Lower lobe of right lung (tissue), 2 donors: ENCODE data around the gene AMOTL2. TPM values are rescaled to one million over a fixed set of nuclear protein-coding genes. Genes with fewer than 3 reads are reported as not detected.
A peak's percentile ranks its signal among the peaks of the same experiment; 100 is the strongest.

Experiments used
- ATAC-seq, 2 donors: fragments of 200-7000 bp; cut with Tn5 transposase; one replicate each; pipeline ENCODE4 v1.9.1; 2020 to 2022; ENCODE audit warnings: mild to moderate bottlenecking in 2 of 2, moderate library complexity in 2 of 2
- DNase-seq: peaks from one replicate; pipeline ENCODE4 v3.0.0-alpha.2; 2020
- H3K27ac ChIP-seq: fragments of 200-600 bp; one replicate; pipeline ENCODE4 v1.8.0; 2022
- H3K27me3 ChIP-seq: fragments of 200-600 bp; one replicate; pipeline ENCODE4 v1.8.0; 2022; ENCODE audit warnings: low read depth
- H3K36me3 ChIP-seq: fragments of 200-600 bp; one replicate; pipeline ENCODE4 v1.8.0; 2022; ENCODE audit warnings: mild to moderate bottlenecking
- H3K4me1 ChIP-seq: fragments of 200-600 bp; one replicate; pipeline ENCODE4 v1.8.0; 2022
- H3K4me3 ChIP-seq: fragments of 200-600 bp; one replicate; pipeline ENCODE4 v1.8.0; 2022; ENCODE audit warnings: mild to moderate bottlenecking
- H3K9me3 ChIP-seq: fragments of 200-600 bp; one replicate; pipeline ENCODE4 v1.8.0; 2022
- intact Hi-C: fragments of 100-400 bp; cut with DNase I; formaldehyde crosslinking; loops from one replicate; pipeline ENCODE4 v1.11.0; 2022
- total RNA-seq: library from RNA; stranded (reverse); fragmentation: NEBNext Ultra II Directional; extraction: Animal tissue kit (Norgen Biotek cat#: 25700); gene quantifications from one replicate; pipeline ENCODE4 v1.2.1, GENCODE V29; 2021
- TF ChIP-seq, protein P1 (sequence below): fragments of 200-600 bp; IDR thresholded peaks from one replicate; pipeline ENCODE4 v1.8.0; 2022; ENCODE audit warnings: antibody characterized with exemption, mild to moderate bottlenecking
- donor health status: DM: no; HTN: yes; CAD: no; lungs with severe emphysema.

Gene AMOTL2
- total RNA-seq, 1 donor from 2014 or later, result 77.8 TPM

- Histone ChIP-seq H3K27me3 (peaks cover 3% of the 10 kb centered on the region), H3K4me1 (peaks cover 64% of the 10 kb centered on the region), H3K9me3 (no peaks in the 10 kb centered on the region), H3K36me3 (no peaks in the 10 kb centered on the region), H3K4me3 (peak overlapping the region; percentile 57), H3K27ac (peak overlapping the region; percentile 96)
- intact Hi-C loops, result loop anchor here (10.0 kb wide), 1 partner anchor 50 kb away; no protein-coding TSS in a partner anchor
- TF ChIP-seq, protein P1, sequence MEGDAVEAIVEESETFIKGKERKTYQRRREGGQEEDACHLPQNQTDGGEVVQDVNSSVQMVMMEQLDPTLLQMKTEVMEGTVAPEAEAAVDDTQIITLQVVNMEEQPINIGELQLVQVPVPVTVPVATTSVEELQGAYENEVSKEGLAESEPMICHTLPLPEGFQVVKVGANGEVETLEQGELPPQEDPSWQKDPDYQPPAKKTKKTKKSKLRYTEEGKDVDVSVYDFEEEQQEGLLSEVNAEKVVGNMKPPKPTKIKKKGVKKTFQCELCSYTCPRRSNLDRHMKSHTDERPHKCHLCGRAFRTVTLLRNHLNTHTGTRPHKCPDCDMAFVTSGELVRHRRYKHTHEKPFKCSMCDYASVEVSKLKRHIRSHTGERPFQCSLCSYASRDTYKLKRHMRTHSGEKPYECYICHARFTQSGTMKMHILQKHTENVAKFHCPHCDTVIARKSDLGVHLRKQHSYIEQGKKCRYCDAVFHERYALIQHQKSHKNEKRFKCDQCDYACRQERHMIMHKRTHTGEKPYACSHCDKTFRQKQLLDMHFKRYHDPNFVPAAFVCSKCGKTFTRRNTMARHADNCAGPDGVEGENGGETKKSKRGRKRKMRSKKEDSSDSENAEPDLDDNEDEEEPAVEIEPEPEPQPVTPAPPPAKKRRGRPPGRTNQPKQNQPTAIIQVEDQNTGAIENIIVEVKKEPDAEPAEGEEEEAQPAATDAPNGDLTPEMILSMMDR, result no peak
- DNase-seq, result no peak
- ATAC-seq, result no peak
Measured at GRCh38 chr3:134314588-134315285, 59.5 kb downstream of the AMOTL2 start.

DNA sequence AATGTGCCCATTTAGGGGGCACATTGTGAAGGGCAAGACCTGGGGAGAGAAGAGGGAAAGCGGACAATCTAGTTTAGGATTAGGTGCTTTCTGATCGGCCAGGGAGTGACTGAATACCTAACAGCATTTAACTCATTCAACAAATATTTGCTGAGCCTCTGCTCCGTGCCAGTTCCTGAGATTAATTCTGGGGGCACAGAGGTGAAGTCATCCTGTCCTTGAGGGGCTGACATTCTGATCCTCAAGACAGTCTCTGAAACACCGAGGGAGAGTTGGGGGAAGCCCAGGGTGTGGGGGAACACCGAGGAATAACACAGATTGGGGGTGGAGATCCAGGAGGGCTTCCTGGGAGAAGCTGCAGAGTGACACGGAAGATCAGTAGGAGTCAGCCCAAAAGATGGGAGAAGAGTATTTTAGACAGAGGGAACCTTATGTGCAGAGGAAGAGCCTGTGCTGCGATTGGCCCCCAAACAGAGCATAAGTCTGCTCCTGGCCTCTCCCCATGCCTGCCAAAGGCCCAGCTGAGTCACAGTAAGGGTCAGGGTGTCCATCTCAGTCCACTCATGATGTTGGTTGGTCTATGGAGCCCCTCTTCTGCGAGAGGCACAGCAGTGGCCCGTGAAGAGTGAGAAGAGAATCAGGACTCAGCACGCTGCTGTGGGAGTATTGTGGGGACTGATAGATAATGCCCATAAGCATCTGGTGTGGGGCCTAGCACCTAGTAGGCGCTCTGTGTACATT lies 60.2 kb downstream of the AMOTL2 start:
- H3K27ac ChIP-seq, result peak overlapping the region; percentile 96
- intact Hi-C loops, result loop anchor here (10.0 kb wide), 1 partner anchor 51 kb away; no protein-coding TSS in a partner anchor
- no peaks in the 10 kb centered on the region for H3K36me3 ChIP-seq
- ATAC-seq, result peak; percentile 16 to 27
- no peaks in the 10 kb centered on the region for H3K9me3 ChIP-seq
- H3K4me1 ChIP-seq, result peaks cover 71% of the 10 kb centered on the region
- peak overlapping the region; percentile 57 for H3K4me3 ChIP-seq
- H3K27me3 ChIP-seq, result peaks cover 3% of the 10 kb centered on the region
- DNase-seq, result no peak
- TF ChIP-seq, protein P1, result no peak

GRCh38 chr3:134312873-134313846 lies 61.1 kb downstream of the AMOTL2 start:
- TF ChIP-seq, protein P1, result peak; percentile 41
- H3K27me3 ChIP-seq, result peaks cover 3% of the 10 kb centered on the region
- no peaks in the 10 kb centered on the region for H3K36me3 ChIP-seq
- H3K4me1 ChIP-seq, result peaks cover 77% of the 10 kb centered on the region
- peak overlapping the region; percentile 57 for H3K4me3 ChIP-seq
- H3K27ac ChIP-seq, result peak overlapping the region; percentile 96
- peak; percentile 77 to 81 for ATAC-seq
- intact Hi-C loops, result loop anchor here (10.0 kb wide), 1 partner anchor 52 kb away; no protein-coding TSS in a partner anchor
- DNase-seq, result peak; percentile 87
- H3K9me3 ChIP-seq, result no peaks in the 10 kb centered on the region

DNA sequence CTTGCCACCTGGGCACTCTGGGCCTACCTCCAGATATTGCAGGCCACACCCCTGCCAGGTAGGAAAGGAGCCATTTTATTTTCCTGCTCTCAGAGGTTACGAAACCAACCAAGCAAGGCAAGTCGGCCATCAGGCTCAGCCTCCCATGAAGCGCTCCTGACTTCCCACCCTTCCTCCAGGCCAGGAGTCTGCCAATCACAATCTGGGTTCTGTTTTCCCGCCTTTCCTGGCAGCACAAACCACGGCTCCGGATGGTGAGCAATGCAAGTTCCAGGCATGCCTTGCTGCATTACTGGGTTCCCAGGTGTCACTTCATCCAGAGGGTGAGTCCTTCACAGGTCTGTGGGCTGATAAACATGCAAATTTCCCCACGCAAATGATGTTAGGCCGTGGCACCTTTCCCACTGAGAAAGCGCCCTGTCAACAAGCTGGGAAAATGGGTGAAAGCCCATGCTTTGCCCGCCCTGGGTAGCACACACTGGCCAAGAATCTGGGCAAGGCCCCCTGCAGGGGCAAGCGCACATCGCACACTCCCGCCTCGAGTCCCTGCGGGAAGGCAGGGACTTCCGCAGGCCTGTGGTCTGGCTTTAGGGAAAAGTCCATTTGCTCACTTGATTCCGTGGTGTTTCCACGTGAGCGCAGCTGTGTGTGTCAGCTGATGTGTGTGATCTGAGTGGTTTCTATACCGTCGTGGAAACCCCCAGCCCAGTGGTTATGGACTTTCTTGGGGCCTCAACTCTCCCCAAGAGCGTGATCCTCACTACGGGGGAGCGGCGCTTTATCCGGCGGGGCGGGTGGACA lies 62.0 kb downstream of the AMOTL2 start:
- TF ChIP-seq, protein P1, result no peak
- Histone ChIP-seq H3K4me3 (peak overlapping the region; percentile 57), H3K27me3 (peaks cover 3% of the 10 kb centered on the region), H3K27ac (peak overlapping the region; percentile 96), H3K36me3 (no peaks in the 10 kb centered on the region), H3K4me1 (peaks cover 77% of the 10 kb centered on the region), H3K9me3 (no peaks in the 10 kb centered on the region)
- ATAC-seq (peak; percentile 50 to 57), DNase-seq (peak; percentile 70)
- intact Hi-C loops, result loop anchor here (10.0 kb wide), 1 partner anchor 53 kb away; no protein-coding TSS in a partner anchor
